NCI-H2081 (cell line): Measurements from ENCODE around the gene BABAM1.
"Not testable (repeated sequence)": the region's sequence is repeated elsewhere in the genome, so short reads cannot be mapped to it uniquely, and the experiment has no call there.

Source experiments
- DNase-seq, 2 experiments: peaks; one replicate each; lab custom pipeline; 2025; lab: John Stamatoyannopoulos, UW

Gene BABAM1

DNA sequence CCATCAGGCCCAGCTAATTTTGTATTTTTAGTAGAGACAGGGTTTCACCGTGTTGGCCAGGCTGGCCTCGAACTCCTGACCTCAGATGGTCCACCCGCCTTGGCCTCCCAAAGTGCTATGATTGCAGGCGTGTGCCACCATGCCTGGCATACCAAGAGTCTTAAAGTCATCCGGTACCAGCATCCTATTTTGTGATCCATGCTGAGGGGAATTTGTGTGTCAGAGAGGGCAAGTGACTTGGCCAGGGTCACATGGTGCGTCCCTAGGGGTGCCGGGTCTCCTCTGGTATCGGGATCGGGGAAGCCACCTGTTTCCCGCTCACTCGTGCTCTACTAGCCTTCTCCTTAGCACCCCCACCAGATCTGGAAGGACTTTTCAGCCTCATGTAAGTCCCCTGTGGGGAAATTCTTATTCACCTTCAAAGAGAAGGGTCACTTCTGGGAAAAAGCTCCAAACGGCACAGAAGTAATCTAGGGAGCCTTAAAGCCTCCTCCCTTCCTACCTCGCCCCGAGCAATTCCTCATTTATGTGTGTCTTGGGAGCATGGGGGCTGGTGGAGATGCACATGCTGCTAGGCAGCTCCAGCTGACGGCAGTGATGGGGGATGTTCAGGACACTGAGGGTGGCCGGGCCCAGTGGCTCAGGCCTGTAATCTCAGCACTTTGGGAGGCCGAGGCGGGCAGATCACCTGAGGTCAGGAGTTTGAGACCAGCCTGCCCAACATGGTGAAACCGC, 8.4 kb downstream of the BABAM1 start:
- DNase-seq: no peak

- no peak for DNase-seq
Measured at GRCh38 chr19:17279436-17279835, 12.2 kb downstream of the BABAM1 start.

GRCh38 chr19:17281391-17282304, 14.4 kb downstream of the BABAM1 start, which contains the start of gene ANKLE1:
TSS of gene ANKLE1 (plus strand) at chr19:17281901. CDS start at chr19:17281921, 20 bp downstream.
- DNase-seq: no peak

DNA sequence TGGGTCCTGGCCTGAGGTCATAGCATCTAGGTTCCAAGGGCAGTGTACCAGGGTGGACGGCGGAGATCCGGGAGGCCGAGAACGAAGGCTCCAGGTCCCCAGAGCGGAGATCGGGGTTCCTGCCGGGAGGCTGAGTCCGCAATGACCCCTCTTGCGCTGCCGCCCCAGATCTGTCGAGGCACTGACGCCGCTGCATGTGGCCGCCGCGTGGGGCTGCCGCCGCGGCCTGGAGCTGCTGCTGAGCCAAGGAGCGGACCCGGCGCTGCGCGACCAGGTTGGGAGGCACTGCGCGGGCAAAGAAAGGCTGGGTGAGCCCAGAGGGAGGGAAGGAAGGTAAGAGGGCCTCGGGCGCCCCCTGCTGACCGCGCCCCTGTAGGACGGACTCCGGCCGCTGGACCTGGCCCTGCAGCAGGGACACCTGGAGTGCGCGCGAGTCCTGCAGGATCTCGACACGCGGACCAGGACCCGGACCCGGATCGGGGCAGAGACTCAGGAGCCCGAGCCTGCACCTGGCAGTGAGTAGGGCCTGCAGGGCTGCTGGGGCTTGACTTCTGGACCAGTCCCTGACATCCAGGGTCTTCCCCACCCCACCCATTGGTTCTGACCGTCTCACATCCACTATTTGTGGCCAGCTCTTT, 15.4 kb downstream of the BABAM1 start:
- peak; percentile 79 to 81 for DNase-seq

DNA sequence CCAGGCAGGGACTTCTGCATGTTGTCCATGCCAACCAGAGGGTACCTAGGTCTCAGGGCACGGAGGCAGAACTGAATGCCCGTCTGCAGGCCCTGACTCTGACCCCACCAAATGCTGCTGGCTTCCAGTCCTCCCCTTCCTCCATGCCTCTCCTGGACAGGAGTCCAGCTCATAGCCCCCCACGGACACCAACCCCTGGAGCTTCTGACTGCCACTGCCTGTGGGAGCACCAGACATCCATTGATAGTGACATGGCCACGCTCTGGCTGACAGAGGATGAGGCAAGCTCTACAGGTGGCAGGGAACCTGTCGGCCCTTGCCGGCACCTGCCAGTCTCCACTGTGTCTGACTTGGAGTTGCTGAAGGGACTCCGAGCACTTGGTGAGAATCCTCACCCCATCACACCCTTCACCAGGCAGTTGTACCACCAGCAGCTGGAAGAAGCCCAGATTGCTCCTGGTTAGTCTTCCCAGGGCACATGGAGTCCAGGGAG, 16.3 kb downstream of the BABAM1 start:
- no peak for DNase-seq

GRCh38 chr19:17285415-17286135, 18.3 kb downstream of the BABAM1 start:
- DNase-seq: no peak

DNA sequence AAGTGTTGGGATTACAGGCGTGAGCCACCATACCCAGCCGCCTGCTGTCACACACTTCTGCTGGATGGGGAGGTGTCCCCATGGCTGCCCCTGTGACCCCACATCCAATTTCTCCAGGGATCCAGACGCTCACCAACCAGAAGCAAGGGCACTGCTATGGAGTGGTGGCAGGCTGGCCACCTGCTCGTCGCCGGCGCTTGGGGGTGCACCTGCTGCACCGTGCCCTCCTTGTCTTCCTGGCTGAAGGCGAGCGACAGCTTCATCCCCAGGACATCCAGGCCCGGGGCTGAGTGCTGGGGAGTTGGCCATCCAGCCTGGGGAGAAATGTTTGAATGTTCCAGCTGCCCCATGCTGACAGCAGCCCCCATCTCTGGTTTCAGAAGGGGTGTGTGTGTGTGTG, 19.0 kb downstream of the BABAM1 start:
- no peak for DNase-seq

DNA sequence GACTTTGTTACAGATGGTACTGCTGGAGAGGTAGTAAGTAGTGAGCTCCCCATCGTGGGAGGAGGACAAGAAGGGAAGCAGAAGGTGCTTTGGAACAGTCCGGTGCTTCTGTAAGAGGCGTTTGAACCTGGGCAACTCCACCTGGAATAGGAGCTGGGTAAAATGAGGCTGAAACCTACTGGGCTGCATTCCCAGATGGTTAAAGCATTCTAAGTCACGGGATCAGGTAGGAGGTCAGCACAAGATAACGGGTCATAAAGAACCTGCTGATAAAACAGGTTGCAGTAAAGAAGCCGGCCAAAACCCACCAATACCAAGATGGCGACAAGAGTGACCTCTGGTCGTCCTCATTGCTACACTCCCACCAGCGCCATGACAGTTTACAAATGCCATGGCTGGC, 19.5 kb downstream of the BABAM1 start:
- DNase-seq: no peak

DNA sequence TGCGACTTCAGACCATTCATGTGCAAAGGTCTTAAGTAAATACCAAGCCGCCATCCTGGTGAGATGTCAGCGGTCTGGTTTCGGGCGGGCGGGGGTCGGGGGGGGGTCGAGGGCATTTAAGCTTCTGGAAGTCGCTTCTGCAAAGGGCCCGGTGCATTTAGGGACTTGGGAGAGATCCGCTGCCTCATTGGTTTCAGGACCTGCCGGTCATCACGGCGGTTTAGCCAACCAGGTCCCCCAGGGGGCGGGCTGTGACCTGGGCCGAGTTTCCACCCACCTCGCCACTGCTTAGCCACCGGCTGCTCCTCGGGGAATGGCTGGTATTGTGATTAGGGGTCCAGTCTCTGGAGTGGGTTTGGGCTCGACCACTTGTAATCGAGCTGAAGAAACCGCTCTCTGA, 22.2 kb downstream of the BABAM1 start:
- peak in 1 of 2 experiments; percentile 30 for DNase-seq

DNA sequence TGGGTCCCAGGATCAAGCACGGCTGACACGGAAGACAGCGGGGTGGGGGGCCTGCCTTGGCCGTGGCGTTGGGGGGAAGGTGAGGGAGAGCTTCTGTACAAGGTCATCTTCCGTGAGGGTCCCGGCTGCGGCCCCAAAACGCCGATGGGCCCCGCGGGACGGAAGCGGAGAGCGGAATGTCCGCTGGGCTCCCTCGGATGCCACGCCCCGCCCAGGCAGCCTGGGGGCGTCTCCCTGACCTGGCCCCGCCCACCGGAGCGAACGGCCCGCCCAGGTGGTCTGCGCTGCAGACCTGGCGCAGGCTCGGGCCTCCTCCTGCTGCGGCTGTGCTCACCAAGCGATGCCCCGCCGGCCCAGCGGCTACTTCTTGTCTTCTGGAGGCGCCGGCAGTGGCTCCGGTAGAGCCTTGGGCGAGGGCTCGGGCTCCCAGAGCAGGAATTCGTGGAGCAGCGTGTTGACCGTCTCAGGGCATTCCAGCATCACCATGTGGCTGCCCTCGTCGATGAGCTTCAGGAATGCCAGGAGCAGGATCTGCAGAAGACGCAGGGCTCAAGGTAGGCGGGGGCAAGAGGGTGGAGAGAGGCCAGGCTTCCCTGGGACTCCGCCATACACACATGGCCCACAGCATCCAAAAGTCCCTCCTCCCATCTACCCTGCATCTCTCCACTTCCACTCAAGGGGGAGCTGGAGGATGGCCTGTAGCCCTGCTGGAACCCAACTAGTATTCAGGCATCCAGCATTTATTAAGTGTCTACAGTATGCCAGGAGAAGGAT, 25.2 kb downstream of the BABAM1 start:
- DNase-seq: no peak

GRCh38 chr19:17293605-17294004, 26.4 kb downstream of the BABAM1 start:
- DNase-seq: no peak

GRCh38 chr19:17294051-17294891, 27.0 kb downstream of the BABAM1 start:
- no peak for DNase-seq

- not testable (repeated sequence) for DNase-seq
Measured at GRCh38 chr19:17295551-17295950, 28.3 kb downstream of the BABAM1 start.

- DNase-seq: no peak
Measured at GRCh38 chr19:17296273-17296672, 29.0 kb downstream of the BABAM1 start.

DNA sequence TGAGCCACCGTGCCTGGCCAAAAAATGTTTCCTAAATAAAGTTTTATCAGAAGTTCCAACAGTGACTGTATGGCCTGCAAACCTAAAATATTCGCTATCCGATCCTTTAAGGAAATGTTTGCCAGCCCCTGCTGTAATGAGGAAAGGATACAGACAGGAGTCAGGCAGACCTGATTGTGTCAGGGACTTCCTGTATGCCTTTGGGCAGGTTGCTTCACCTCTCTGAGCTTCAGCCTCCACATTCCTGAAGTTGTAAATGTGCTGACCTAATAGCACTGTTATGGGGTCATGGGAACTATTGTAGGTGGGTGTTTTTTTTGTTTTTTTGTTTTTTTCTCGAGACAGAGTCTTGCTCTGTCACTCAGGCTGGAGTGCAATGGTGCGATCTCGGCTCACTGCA, 29.7 kb downstream of the BABAM1 start:
- DNase-seq: no peak

DNA sequence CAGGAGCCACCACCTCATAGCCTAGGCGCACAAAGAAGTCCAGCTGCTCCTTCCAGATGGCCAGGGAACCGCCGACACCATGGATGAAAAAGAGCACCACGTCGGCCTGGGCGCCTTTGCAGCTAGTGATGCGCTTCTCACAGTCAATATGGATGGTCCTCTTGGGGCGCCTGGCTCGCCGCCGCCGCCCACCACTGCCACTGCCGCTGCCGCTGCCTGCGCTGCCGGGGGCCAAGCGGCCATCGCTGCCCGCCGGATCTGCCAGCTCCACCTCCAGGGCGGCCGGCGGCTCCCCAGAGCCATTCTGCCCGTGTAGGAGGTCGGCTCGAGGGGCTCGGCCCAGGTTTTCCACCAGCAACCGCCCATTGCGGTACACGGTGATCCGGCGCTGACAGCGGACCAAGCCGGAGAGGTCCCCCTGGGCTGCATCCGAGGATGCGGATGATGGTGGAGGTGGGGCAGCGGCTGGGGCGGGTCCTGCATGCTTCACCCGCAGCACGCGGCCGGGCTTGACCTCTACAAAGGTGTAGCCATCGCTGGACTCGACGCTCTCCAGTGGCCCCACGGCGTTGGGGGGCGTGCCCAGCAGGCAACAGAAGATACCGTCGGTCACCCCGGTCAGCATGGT, 33.9 kb downstream of the BABAM1 start:
- DNase-seq: no peak

- DNase-seq: no peak
Measured at GRCh38 chr19:17302391-17303166, 35.3 kb downstream of the BABAM1 start.

GRCh38 chr19:17303167-17303939, 36.1 kb downstream of the BABAM1 start, which contains the start of gene ABHD8:
TSS of gene ABHD8 (minus strand) at chr19:17303425. CDS start at chr19:17301616, 1,809 bp downstream.
- DNase-seq: peak; percentile 92 to 93
